Activated CD8-positive, alpha-beta memory T cell treated with anti-CD3 and anti-CD28 coated beads for 4 hours (primary cell): ENCODE measurements around the gene TPRG1L.

Experiments
- DNase-seq, 2 donors: peaks; one replicate each; pipeline ENCODE4 v3.0.0-alpha.2; 2020; ENCODE audit warnings: low read depth in 2 of 2

The TPRG1L gene

DNA sequence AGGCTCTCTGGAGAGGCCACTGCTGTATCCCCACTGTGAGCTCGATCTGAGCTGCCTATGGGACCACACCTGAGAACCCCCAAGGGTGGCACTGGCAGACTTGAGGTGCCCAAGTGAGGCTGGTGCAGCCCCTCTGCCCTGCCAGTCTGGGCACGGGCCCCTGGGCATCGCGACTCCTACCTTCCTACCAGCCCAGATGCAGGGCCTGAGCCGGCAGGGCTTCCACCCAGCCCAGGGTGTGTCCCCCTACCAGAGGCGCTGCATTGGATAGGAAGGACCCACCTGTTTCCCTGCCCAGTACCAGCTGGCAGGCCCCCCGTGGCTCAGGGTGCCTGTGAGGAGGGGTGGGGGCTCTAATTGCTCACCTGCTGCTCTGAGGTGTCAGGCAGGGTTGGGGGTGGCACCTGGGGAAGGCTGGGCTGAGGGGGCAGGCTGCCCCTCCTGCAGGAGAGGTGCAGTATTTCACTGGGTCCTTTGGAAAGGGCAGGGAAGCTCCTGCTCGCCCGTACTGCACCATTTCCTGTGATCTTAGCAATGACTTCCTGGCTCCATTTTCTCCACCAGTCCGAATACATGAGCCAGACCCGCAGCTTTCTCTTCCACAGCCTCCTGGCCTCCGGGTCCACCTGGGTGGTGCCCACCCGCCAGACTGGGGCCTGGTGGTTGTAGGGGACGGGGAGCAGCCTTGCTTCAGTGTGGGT, 39.3 kb downstream of the TPRG1L start:
- DNase-seq: no peak

GRCh38 chr1:3664700-3665375, 40.0 kb downstream of the TPRG1L start:
- no peak for DNase-seq

- DNase-seq: no peak
These were observed 43.3 kb downstream of the TPRG1L start for GRCh38 chr1:3668148-3668547.

GRCh38 chr1:3668585-3669300, 43.9 kb downstream of the TPRG1L start:
- no peak for DNase-seq

DNA sequence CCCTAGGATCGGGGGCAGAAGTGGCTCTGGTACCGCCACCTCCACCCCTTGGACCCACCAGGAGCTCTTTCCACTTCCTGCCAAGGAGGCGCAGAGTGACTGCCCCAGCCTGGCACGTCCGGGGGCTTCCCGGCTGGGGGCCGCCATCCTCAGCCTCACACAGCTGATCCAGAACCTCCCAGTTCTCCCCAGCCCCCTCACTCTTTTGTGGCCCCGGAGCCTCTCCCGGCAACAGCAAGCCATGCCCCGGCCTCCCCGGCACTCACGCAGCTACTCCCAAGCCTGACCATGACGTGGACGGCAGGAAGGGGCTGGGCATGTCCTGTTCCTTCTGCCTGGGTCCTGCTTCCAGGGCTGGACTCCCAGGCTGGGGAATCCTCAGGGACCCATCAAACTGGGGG, 44.6 kb downstream of the TPRG1L start:
- DNase-seq: no peak

GRCh38 chr1:3669971-3670431, 45.2 kb downstream of the TPRG1L start:
- no peak for DNase-seq

DNA sequence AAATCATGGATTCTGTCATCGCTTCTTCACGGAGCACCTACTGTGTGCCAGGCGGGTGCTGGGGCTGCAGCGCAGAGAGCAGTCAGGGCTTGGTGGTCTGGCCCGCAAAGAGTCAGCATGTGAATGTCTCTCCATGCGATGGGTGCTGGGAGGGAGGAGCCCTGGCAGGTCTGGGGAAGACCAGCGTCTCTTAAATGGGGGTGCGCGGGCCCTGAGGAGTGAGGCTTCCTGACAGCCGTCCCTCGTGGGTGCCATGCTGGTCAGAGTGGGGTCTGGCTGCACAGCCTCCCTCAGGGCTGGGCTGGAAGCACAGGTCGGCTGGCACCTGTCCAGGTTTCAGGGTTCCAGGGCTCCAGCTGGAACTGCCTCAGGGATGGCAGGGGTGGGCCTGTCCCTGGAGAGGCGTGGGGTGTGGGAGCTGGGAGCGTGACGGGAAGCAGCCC, 46.0 kb downstream of the TPRG1L start:
- no peak for DNase-seq

DNA sequence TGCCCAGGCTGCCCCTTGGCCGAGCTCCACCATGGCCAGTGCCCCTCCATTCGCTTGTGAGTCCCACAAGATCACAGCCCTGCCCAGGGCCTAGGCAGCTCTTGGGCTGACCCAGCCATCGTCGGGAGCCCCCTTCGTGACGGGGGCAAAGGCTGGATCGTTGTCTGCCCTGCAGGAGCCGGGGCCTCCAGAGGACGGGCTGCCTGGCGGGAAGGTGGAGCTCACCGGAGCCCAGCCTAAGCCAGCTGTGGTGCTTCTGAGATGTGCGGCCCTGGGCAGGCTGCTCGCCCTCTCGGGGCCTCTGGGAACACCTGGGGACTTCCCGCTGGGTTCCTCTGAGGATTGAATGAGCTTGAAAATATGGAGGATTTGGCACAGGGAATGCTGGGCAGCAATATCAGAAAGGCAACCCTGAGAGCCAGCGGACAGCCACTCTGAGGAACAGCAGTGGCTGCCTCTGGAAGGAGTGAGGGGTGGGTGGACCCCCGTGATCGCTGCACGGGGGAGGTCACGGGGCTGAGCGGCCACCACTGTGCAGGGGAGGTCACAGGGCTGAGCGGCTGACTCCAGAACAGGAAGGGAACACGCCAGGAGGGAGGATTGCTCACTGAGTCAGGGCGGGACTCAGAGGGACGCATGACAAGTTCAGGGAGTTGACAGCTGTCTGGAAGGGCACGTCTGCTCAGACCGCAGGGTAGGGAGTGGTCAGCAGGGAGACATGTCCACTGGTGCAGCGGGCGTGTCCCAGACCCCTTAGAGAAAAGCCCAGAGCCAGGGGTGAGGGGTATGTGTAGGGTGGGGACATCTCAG, 46.8 kb downstream of the TPRG1L start:
- no peak for DNase-seq

DNA sequence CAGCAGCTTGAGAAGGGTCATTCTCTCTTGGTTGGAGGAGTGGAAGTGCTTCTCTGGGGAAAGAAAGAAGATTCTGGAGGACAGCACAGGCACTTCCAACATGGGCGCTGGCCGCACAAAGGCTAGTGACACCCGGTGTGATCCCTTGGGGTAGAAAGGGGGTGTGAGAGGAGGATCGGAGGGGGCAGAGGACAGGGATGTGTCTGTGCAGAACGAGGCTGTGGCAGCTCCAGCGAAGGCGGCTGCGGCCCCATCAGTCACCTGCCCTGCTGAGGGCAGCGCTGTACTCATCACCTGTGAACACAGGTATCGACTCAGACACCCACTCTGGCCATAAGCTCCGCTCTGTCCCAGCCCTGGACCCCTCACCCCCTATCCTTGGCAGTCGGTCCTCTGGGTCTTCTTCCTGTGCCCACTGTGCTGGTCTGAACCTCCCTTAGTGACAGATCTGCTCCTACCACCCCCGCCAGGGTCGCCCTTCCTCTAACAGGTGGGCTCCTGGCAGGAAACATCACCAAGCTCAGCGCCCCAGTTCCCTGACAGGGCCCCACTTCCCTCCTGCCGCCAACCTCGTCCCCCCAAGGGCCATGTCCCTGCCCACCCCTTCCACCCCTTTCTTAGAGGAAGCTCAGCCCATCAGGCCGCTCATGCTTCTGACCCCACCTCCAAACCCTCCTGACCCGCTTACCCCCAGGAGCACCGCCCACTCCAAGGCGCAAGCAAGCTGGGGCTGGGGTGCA, 47.6 kb downstream of the TPRG1L start:
- DNase-seq: no peak

DNA sequence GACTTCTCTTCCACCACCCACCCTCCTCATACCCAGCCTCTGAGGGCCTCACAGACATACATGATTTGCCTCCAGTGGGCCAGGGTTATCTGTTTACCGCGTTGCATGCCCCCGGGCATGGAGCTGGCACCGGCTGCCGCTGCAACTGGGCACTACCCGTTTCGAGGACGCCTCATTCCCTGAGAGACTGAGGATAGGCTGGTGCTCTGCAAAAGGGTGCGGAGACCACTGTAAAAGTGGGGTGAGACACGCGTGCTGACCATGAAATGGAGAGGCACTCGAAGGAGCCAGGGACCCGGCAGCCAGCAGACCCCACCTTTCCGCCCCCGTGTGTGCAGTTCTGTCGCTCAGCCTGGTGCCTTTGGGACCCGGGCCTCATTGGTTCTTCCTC, 48.2 kb downstream of the TPRG1L start:
- no peak for DNase-seq

DNA sequence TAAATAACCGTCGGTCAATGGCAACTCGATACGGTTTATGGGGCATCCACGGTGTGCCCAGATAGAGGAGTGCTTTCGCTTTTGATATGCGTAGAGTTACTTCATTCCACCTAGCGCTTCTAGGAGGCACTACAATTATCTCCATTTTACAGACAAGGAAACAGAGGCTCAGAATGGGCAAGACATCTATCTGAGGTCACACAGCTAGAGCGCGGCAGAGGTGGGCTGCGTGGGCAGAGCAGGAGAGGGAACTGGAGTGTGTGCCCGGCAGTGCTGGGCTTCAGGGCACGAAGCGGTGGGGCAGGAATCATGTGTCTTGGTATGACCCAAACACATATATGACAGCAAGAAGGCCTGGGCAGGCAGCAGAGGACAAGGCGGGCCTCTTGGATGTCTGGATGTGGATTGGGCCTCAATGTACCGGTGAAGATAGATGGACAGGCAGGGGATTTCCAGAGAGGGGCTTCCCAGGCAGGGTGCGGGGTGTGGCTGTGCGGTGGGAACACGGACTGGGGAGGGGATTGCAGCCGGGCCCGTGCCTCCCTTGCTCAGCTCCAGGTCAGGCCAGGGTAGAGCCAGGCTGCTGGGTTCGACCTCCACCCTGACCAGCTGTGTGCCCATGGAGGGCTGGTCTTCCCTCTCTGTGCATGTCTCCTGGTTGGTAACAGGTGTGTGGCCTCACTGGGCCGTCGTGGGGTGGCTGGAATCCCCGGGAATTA, 48.7 kb downstream of the TPRG1L start:
- DNase-seq: no peak

DNA sequence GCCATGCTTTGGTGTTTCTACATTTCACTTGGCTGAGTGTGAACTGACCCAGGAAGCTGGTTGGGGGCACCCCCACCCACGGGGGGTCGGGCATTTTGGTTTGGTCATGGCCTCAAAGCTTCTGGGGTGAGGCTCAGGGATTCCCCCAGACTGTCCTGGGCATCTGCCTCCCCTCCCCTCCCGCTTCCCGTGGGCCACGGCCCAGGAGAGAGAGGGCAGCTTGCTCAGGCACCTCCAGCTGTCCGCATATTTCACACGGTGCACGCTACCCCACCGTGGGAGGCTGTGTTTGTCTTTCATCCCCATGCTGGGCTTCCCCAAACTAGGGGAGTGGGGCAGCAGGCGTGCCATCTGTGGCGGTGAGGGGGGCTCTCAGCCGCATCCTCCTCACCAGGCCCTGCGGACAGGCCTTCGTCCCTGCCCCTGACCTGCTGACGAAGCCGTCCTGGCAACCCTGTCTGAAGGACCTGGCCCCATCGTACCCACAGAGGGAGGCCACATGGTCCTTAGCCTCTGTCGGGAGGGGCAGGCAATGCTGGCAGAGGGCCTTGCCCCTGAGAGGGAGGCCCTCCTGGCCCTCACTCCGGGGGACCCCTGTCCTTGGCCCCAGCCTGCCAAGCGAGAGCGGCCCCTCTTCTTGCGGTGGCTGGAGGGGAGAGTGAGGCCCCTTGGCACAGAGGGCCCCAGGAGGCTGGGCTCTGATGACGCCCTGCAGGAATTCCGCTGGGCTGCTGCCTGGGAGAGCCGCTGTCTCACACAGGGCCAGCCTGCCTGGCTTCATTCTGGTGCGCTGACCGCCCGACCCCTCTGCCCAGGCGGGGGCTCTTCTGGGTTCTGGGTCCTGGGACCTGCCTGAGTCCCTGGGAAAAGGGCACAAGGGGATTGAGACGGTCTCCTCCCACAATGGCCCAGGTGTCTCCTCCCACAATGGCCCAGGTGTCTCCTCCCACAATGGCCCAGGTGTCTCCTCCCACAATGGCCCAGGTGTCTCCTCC, 49.6 kb downstream of the TPRG1L start:
- DNase-seq: no peak

DNA sequence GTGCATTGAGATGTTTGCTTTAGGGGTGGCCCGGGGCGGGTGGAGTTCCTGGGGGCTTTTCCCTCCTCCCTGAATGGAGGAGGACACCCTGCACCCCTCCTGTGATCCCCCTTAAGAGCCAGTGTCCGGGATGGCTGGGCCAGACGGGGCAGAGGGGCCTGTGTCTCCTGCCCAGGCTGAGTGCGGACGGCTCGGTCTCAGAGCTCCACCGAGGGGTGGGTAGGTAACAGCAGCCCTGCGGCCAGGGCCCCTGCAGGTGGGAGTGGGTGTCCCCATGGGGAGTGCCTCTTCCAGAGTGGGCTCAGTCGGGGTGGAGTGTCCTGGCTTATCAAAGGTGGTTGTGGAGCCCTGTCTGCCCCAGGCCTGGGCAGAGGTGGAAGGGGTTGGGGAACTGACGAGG, 50.6 kb downstream of the TPRG1L start:
- DNase-seq: no peak

- DNase-seq: no peak
These were observed 52.0 kb downstream of the TPRG1L start for GRCh38 chr1:3676581-3677470.

- DNase-seq: no peak
These were observed 52.7 kb downstream of the TPRG1L start for GRCh38 chr1:3677484-3677883.

DNA sequence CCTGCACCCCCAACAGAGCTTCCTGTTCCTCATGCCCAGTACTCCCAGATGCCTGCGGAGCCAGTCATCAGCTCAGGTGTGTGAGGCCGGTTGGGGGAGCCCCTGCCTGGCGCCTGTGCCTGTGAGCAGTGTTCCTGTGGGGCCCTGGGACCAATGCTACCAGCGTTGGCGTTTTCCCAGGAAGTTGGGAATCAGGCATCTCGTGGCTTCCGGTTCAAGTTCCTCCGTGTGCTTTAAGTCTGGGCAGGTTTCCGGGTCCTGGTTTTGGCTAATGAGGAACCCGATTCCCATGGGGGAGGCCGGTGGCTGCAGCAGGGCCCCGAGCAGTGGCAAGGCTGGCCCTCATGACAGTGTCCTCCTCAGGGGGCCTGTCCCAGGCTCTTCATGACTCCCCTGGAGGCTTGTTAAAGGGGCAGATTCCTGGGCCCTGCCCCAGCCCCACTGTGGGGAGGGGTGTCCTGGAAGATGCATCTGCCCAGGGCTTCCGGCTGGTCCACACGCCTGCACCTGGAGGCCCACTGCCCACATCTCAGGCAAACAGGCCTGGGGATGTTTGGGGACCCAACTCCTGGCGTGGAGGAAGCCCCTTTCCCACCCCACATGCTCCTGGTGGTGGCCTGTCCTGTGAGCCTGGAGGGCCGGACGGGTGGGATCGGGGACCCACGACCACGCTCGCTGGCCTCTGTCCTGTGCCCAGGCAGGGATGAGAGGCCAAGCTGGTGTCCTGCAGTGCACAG, 53.7 kb downstream of the TPRG1L start:
- no peak for DNase-seq

DNA sequence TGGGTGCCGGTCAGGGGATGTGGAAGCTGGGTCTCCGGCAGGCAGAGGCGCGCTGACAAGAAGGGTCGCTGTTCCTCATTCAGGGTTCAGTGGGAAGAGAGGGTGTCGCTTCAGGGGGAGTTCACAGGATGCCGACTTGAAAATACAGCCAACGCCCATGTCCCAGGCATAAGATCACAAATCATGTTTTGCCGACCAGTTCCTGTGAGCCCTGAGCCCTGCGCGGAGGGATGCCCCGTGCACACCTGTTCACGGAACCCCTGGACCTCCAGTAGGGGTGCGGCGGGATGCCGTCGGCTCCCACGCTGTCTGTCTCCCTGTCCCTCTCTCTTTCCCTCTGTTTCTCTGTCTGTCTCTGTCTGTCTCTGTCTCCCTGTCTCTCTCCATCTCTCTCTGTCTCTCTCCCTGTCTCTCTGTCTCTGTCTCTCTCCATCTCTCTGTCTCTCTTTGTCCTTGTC, 54.3 kb downstream of the TPRG1L start:
- DNase-seq: no peak
